NOMO-1 treated with DMSO at 0.1 percent for 48 hours (cell line): Measurements from ENCODE around the gene TST.
A peak's percentile ranks its signal among the peaks of the same experiment; 100 is the strongest.

Experiments
- DNase-seq: peaks from one replicate; lab custom pipeline; 2025; ENCODE audit not compliant: unreplicated experiment; lab: John Stamatoyannopoulos, UW

TST gene

DNA sequence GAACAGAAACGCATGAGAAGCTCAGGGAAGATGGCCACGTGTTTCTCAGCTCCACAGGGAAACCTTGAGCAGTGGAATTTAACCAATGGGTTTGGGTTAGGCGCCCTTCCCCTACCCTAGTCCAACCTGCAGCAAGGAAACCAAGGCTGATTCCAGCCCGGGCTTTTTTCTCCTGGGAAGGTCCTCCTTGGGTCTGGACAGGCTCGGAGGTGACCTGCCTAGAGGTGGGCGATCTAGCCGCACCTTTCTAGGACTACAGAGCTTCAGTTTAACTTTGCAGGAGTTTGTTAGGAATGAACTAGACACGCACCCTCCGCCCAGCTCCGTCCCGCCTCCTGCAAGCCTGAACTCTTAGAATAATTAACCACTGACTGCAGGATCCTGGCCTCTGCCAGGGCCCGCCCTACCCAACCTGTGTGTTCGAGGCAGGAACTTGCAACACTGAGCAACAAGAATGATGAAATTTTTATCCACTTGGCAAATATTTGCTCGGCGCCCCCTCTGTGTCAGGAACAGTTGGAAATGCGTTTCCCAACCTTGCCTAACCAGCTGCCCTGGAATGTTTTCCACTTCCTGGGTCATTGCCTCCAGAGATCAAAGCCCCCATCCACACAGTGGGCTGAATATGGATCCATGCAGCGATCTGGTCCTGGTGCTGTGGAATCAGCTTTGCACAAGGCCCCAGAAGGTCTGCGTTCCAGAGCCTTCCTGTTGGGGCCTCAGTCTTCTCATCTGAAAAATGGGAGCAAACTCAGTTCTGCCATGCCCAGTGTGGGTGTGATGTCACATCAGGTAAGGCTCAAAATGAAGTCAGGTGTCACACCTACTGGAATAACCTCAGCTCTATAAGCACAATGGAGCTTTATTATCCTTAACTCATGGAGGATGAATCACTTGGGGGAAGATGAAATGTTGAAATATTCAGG lies 13.6 kb upstream of the TST start:
- peak; percentile 91 for DNase-seq

DNA sequence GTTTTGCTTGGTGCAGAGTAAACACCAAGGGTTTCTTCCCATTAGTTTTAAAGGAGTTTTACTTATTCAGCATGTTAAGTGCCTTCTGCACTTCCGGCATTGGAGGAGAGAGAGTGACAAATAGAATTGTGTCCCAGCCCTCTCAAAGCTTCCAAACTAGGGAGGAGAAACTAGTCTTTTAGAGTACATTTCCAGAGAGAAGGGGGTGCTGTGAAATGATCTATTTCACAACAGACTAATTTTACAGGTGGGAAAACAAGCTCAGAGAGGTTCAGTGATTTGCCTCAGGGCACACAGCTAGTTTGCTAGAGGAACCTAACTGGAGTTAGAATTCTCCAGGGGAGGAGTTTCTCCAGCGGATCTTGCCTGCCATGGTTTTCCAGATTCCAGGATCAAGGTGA lies 12.9 kb upstream of the TST start:
- DNase-seq = no peak

DNA sequence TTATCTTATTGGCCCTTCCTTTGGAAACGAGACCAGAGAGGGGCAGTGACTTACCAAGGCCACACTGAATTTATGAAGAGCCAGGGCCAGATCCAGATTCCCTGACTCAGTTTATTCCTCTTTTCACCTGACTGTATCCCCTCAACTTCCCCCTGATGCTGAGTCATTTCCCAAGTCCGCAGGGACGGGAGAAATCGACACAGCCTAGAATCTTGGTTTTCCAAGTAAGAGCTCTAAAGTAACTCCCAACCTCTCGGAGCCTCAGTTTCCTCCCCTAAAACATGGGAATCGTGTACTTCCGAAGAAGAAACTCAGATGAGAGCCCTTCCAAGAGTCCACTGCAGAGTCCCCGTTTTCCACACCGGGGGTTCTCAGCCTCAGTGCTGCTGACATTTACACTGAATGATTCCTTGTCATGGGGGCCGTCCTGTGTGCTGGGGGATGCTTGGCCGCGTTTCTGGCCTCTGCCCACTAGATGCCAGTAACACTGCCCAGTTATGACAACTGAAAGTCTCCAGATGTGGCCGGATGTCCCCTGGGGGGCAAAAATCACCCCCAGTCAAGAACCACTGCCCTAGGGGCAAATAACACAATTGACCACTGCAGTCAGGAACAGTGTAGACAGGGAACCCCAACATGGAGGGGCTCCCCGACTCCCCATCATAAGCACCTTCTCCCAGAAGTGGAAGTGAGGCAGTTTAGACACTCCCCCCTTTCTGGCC lies 11.5 kb upstream of the TST start:
- DNase-seq = no peak

DNA sequence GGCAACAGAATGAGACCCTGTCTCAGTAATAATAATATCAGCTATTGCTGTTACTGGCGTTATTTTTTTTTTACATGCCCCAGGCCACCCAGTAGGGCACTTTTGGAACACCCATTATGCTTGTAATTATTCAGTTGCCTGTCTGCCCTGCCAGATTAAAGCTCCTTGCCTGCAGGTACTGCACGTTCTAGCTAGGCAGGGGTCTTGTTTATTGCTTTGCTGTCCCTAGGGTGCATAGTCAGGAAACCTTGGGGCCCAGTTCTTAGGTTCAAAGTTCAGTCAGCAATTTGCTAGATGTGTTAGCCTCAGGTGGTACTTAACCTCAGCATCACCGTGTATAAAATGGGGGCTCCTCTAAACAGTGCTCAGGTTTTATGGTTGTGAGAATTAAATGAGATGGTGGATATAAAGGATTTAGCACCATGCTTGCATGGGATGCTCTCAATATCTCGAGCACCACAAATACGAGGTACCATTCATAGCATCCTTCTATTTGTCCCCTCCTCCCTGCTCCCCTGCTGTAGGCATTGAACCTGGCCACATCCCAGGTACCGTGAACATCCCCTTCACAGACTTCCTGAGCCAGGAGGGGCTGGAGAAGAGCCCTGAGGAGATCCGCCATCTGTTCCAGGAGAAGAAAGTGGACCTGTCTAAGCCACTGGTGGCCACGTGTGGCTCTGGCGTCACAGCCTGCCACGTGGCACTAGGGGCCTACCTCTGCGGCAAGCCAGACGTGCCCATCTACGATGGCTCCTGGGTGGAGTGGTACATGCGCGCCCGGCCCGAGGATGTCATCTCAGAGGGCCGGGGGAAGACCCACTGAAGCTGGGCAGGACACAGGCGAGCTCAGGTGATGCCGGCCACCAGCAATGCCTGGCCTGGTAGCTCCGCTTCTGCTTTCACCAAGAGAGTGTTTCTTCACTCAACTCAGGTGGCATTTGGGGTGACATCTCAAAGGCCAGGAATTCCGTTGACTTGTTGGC lies 9.7 kb upstream of the TST start:
- DNase-seq = no peak

DNA sequence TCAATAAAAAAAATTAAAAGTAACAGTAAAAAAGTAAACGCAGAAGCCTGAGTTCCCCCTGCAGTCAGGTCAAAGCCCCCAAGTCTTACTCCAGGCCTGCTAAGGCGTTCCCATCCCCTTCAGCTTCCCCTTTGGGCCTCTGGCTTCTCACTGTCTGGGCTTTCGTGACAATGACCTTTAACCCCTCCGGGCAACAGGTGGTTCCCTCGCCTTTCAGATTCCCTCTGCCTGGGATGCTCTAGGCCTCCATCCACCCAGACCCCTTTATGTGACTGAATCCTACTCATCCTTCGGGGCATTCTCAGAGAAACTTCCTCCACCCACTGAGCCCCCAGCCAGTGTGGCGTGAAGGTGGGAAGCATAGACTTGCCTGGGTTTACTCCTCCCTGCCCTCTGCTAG lies 8.3 kb upstream of the TST start:
- DNase-seq = no peak

DNA sequence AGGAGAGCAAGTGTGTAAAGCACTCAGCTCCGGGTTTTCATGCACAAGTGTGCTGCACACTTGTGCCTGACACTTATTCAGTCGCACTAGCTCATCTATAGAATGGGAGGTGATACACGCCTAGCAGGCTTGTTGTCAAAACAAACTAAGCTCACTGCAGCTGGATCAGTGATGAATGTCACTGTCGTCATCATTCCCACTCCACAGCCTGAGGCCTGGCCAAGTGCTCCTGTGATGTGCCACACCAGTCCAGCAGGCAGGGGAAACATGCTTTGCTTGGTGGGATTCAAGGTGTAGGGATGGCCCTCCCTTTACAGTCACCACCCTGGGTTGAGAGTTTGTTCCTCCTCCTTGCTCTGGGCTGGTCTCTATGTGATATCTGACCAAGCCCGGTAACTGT lies 7.1 kb upstream of the TST start:
- DNase-seq = no peak

DNA sequence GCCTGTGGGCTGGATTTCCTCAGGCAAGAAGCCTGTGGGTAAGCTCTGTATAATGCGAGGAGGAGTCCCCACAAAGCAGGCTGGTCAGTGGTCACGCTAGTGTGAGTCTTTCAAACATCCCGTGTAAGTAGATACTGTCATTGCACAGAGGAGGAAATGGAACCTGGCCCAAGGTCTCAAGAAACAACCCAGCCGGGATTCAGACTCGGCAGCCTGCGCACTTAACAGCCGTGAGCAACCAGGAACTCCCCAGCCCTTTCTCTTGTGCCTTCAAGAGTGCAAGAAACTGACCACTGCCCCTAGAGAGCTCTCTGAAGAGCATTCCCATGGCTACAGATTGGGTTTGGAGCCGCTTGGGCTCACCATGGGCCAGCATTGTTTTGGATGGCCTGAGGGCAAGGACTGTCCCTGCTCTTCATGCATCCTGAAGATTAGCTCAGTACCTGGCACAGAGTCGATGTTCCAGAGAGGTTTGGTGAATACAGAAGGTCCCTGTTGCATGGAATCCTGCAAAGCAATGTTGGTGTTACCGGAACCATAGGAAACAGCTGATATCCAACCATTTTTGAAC lies 6.3 kb upstream of the TST start:
- DNase-seq = no peak

DNA sequence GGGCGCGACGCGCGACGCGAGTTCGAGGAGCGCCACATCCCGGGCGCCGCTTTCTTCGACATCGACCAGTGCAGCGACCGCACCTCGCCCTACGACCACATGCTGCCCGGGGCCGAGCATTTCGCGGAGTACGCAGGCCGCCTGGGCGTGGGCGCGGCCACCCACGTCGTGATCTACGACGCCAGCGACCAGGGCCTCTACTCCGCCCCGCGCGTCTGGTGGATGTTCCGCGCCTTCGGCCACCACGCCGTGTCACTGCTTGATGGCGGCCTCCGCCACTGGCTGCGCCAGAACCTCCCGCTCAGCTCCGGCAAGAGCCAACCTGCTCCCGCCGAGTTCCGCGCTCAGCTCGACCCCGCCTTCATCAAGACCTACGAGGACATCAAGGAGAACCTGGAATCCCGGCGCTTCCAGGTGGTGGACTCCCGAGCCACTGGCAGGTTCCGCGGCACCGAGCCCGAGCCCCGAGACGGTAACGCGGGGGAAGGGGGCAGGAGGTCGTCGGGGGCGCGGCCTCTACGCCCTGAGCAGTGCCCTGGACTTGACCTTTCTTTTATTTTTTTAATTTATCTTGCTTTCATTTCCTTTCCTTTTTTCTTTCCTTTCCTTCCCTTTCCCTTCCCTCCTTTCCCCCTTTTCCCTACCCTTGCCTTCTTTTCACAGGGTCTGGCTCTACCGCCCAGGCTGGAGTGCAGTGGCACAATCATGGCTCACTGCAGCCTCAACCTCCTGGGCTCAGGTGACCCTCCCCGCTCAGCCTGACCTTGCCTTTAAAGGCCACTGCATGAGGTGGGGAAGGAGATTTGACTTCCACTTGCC lies 5.3 kb upstream of the TST start:
- DNase-seq = no peak

DNA sequence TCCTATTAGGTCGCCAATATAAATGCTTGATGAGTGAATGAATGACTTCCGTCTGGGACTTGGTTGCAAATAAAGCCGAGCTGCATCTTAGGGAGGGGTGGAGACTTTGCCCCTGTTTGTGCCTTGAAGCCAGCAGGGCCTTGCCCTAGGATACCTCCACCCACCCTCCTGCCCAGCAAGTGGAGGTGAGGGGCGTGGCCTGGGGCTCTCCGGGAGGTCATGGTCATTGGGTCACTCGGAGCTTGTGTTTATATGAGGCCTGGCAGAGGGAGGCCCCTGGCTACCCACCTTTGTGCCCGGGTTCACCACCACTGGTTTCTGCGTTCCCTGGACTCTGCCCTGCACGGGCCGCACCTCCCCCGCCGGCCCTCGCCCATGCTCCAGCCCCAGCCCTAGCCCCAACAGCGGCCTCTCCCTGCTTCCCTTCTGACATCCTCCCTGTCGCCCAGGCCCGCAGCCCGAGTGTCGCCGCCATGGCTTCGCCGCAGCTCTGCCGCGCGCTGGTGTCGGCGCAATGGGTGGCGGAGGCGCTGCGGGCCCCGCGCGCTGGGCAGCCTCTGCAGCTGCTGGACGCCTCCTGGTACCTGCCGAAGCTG lies 4.6 kb upstream of the TST start:
- no peak for DNase-seq

DNA sequence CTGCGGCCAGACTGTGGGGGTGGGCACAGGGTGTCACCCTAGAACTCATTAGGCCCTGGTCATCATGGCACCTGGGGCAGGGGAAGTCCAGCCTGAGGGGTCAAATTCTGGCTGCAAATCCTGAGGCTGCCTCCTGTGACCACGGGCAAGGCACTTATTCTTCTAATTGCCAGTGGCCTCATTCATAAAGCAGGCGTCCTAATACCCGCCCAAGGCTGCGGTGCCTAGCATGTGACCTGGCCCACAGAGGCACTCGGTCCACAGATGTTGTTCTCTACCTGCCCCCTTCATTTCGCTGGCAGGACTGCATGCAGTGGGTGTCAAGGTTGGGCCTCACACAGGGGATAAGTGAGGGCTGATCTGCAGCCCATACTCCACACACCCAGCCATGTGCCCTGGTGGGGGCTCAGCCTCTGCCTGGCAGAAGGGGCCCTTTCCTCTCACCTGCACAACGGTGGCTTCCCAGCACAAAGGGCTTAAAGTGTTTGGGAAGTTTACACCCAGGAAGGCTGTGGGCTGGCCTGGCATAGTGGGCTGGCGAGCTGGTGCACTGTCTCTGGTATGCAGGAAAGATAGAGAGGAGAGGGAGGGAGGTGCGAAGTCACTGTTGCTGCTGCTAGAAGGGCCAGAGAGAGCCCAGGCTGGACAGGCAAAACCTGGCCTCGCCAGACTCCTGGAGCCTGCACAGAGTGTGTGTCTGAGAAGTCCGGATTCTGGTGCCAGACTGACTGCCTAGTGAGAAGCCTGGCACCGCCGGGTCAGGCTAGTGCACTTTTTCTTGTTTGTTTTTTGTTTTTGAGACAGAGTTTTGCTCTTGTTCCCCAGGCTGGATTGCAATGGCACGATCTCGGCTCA lies 3.5 kb upstream of the TST start:
- no peak for DNase-seq

DNA sequence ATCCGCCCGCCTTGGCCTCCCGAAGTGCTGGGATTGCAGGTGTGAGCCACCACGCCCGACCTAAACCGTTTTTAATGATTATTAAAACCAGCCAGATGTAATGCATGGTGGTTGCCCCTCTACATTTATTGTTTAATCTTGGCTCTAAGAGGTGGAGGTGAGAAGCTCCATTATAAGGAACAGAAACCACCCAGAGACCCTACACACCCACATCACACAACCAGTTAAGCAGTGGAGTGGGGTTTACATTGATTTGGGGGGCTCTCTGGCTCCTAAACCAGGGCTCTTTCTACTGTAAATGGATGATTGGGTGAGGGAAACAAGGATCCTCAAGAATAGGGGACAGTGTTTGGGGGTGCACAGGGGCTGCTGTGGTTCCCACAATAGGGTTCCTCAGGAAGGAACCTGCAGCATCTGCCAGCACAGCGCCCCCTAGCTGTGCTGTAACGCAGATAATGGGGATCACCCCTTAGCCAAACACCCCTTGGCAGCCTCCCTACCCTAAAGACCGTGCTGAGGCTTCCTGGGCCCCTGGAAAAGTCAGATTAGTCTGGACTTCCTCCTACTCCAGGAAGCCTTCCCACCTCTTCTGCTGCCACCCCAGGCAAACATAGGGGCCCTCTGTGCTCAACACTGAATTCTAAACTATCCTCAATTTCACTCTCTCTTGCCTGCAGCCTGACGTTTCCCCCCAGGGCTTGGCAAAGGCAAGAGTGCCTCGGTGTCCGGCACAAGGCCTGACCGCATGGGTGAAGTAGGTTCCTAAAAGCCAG lies 2.6 kb upstream of the TST start:
- DNase-seq = no peak

DNA sequence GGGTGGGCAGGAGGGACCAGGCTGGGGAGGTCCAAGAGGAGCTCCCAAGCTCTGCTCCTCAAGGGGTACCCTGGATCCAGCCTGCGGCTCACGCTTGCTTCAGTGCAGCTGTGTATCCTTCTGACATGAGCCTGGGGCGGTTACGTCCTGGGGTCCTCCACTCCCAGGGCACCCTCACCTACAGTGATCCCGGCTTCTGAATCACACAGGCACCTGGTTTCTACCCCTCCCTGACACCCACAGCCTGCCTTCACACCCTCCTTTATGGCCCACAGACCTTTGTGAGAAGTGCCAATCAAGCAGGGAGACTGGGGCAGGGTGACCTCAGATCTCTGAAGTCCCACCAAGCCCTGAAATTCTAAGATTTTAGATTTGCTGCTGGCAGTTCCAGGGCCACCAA lies 1.8 kb upstream of the TST start:
- no peak for DNase-seq

DNA sequence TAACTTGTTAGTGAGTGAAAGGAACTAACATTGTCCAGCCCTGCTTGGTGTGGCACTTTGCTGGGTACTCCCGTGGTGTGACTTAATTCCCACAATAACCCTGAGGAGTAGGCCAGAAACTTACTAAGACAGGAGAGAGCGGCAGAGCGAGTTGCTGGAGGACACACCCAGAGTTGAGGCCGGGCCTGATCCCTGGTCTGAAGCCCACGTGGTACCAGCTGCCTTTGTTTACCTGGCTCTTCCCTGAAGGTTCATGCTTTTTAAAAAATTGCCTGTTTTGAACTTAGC lies 889 bp upstream of the TST start:
- DNase-seq = peak; percentile 44

DNA sequence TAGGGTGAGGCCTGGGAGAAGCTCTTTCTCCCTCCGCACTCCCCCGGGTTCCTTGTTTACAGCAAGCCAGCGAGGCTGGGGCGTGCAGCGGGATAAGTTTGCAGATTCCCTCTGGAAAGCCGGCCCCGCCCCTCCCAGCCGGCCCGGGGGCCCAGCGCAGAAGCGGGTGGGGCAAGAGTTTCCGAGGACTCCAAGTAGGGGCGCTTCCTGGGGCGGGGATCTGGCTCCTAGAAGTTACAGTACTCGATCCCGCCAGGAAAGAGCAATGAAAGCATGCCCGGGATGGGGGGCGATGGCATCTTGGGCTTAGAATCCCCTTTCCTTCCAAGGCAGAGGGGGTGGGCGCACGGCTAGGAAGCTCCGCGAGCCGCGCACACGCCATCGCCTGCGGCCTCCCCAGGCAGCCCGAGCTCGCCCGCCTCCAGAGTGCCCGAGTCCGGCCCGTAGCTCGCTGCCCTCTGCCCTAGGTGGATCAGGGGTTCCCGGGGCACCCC lies 385 bp downstream of the TST start:
- no peak for DNase-seq

DNA sequence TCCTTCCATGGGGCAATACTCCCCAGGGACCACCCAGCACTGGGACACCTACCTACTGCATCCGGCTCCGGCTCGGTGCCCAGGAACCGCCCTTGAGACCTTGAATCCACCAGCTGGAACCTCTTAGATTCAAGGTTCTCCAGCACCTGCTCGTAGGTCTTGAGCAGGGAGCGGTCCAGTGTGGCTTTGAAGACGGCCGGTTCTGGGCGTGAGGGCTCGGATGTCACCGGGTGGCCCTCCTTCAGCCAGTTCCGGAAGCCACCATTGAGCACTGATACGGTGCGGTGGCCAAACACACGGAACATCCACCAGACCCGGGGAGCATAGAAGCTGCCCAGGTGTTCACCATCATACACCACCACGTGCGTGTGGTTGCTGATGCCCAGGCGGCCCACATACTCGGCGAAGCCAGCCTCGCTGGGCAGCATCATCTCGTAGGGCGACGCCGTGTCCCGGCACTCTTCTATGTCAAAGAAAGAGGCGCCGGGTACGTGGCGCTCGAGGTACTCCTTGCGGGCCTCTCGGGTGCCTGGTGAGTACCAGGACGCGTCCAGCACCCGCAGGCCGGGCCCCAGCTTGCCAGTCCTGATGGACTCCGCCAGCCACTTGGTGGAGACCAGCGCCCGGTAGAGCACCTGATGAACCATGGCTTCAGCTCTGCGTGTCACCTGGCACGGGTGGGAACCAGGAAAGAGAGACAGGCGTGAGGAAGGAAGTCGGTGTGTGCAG lies 997 bp downstream of the TST start:
- no peak for DNase-seq

DNA sequence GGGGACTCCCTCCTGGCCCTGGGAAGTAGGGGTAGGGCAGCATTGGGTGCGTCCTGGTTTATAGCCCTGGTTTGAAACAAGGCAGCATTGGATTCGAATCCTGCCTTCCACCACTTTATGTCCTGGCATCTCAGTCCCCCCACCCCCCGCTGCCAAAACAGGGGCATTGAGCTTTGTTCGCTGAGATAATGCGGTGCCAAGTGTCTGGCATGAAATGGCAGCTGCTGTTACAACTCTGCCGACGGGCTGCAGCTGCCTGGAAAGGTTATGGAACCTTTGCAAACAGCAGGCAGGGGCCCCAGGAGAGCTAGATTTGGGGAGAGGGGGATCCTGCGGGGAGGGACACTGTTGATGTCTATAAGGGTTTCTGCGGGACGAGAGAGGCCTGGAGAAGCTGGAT lies 1.9 kb downstream of the TST start:
- DNase-seq = no peak

DNA sequence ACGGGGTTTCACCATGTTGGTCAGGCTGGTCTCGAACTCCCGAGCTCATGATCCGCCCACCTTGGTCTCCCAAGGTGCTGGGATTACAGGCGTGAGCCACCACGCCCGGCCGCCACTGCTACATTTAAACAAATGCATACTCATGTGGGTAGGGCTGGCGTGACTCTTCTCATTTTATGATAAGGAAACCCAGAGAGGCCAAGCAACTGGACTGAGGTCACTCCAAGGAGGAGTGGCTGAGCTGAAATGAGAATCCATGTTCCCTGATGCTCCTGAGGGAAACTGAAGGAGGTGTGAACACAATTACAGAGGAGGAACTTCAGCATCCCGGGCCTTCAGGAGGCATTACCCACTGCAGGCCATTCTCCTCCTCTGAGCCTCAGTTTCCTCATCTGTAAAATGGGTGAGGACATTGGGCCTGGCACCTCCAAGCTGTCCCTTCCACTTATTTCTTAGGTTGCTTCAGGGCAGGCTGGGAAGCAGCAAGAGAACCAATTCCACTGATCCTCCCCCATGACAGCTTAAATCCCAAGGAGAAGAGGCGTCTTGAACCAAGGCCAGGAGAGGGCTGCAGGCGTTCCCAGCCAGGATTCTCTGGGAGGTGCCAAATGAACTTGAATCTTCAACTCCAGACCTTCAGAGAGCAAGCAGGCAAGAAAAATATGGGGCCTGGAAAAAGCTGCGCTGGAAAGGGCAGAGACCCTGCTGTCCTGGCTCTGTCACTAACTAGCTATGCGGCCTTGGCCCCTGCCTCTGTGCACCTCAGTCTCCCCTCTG lies 2.9 kb downstream of the TST start:
- DNase-seq = no peak
